Liver (tissue), 9 donors: Measurements from ENCODE around the gene CGNL1. TPM values are rescaled to one million over a fixed set of nuclear protein-coding genes. Genes with fewer than 3 reads are reported as not detected.

Source experiments
- DNase-seq: peaks from one replicate; pipeline ENCODE4 v3.0.0-alpha.2; 2017; ENCODE audit warnings: low spot score
- H3K27ac ChIP-seq, 2 donors: one replicate each; pipeline ENCODE4 v1.7.0; 2013; ENCODE audit warnings: inconsistent platforms in 2 of 2, low read length in 2 of 2, control low read depth in 1 of 2, low read depth in 1 of 2, mild to moderate bottlenecking in 1 of 2
- H3K27me3 ChIP-seq, 4 donors: one replicate each; pipeline versions ENCODE4 v1.6.1 to v1.7.0; 2013; ENCODE audit warnings: low read length in 3 of 4, inconsistent platforms in 1 of 4, mild to moderate bottlenecking in 1 of 4, moderate library complexity in 1 of 4; ENCODE audit not compliant: control insufficient read depth in 4 of 4, insufficient read depth in 4 of 4
- H3K36me3 ChIP-seq, 4 donors: one replicate each; pipeline versions ENCODE4 v1.6.1 to v1.7.0; 2013; ENCODE audit warnings: low read length in 3 of 4, mild to moderate bottlenecking in 3 of 4, low read depth in 1 of 4, moderate library complexity in 1 of 4; ENCODE audit not compliant: control insufficient read depth in 4 of 4, insufficient read depth in 3 of 4
- H3K4me1 ChIP-seq, 4 donors: one replicate each; pipeline versions ENCODE4 v1.6.1 to v1.7.0; 2013; ENCODE audit warnings: low read length in 3 of 4, mild to moderate bottlenecking in 3 of 4, moderate library complexity in 1 of 4; ENCODE audit not compliant: control insufficient read depth in 4 of 4, insufficient read depth in 4 of 4
- H3K4me3 ChIP-seq, 3 donors: one replicate each; pipeline versions ENCODE4 v1.6.1 to v1.7.0; 2013; ENCODE audit warnings: low read length in 3 of 3, control low read depth in 1 of 3, low read depth in 1 of 3, mild to moderate bottlenecking in 1 of 3
- H3K9ac ChIP-seq, 2 donors: one replicate each; pipeline ENCODE4 v1.7.0; 2013; ENCODE audit warnings: low read length in 2 of 2, mild to moderate bottlenecking in 2 of 2, moderate library complexity in 2 of 2, control low read depth in 1 of 2, low read depth in 1 of 2
- H3K9me3 ChIP-seq, 4 donors: one replicate each; pipeline versions ENCODE4 v1.6.1 to v1.7.0; 2013; ENCODE audit warnings: low read length in 3 of 4; ENCODE audit not compliant: control insufficient read depth in 4 of 4
- ATF3 ChIP-seq: IDR thresholded peaks from 2 replicates; pipeline ENCODE4 v1.6.1; 2016; ENCODE audit warnings: antibody characterized with exemption
- CTCF ChIP-seq: fragments of 150-350 bp; IDR thresholded peaks from 2 replicates; pipeline ENCODE4 v1.5.1; 2017; ENCODE audit warnings: improper control_type of control experiment, low read depth, low read length; ENCODE audit not compliant: missing input control
- EGR1 ChIP-seq, 2 donors: IDR thresholded peaks; 2 replicates each; pipeline ENCODE4 v1.6.1; 2016 to 2018; ENCODE audit warnings: antibody characterized with exemption in 2 of 2, low read depth in 2 of 2
- FOXA1 ChIP-seq: IDR thresholded peaks from 2 replicates; pipeline ENCODE4 v1.6.1; 2016; ENCODE audit warnings: antibody characterized with exemption
- FOXA2 ChIP-seq: IDR thresholded peaks from 2 replicates; pipeline ENCODE4 v1.6.1; 2016; ENCODE audit warnings: antibody characterized with exemption
- GABPA ChIP-seq, 2 donors: IDR thresholded peaks in 1 of 2; conservative IDR thresholded peaks in 1 of 2; 2 replicates each; pipeline ENCODE4 v1.6.1; 2016; ENCODE audit warnings: antibody characterized with exemption in 2 of 2, mild to moderate bottlenecking in 1 of 2, moderate library complexity in 1 of 2
- HNF4A ChIP-seq, 2 donors: conservative IDR thresholded peaks; 2 replicates each; pipeline ENCODE4 v1.6.1; 2016; ENCODE audit warnings: antibody characterized with exemption in 2 of 2, mild to moderate bottlenecking in 2 of 2
- HNF4G ChIP-seq: IDR thresholded peaks from 2 replicates; pipeline ENCODE4 v1.6.1; 2016; ENCODE audit warnings: antibody characterized with exemption
- JUND ChIP-seq, 2 donors: IDR thresholded peaks; 2 replicates each; pipeline ENCODE4 v1.6.1; 2016; ENCODE audit warnings: antibody characterized with exemption in 2 of 2
- MAX ChIP-seq: IDR thresholded peaks from 2 replicates; pipeline ENCODE4 v1.6.1; 2016; ENCODE audit warnings: antibody characterized with exemption
- NR2F2 ChIP-seq: IDR thresholded peaks from 2 replicates; pipeline ENCODE4 v1.6.1; 2016; ENCODE audit warnings: antibody characterized with exemption
- RAD21 ChIP-seq, 2 donors: IDR thresholded peaks; 2 replicates each; pipeline ENCODE4 v1.6.1; 2016; ENCODE audit warnings: antibody characterized with exemption in 2 of 2, mild to moderate bottlenecking in 2 of 2
- REST ChIP-seq: IDR thresholded peaks from 2 replicates; pipeline ENCODE4 v1.6.1; 2016; ENCODE audit warnings: antibody characterized with exemption, mild to moderate bottlenecking
- RXRA ChIP-seq, 2 donors: IDR thresholded peaks; 2 replicates each; pipeline ENCODE4 v1.6.1; 2017 to 2018; ENCODE audit warnings: antibody characterized with exemption in 2 of 2, mild to moderate bottlenecking in 1 of 2
- SP1 ChIP-seq: IDR thresholded peaks from 2 replicates; pipeline ENCODE4 v1.6.1; 2018; ENCODE audit warnings: antibody characterized with exemption, mild to moderate bottlenecking
- TAF1 ChIP-seq: conservative IDR thresholded peaks from 2 replicates; pipeline ENCODE4 v1.6.1; 2016; ENCODE audit warnings: antibody characterized with exemption, mild to moderate bottlenecking
- YY1 ChIP-seq: IDR thresholded peaks from 2 replicates; pipeline ENCODE4 v1.6.1; 2016; ENCODE audit warnings: antibody characterized with exemption, mild to moderate bottlenecking
- ZBTB33 ChIP-seq: IDR thresholded peaks from 2 replicates; pipeline ENCODE4 v1.6.1; 2016; ENCODE audit warnings: antibody characterized with exemption
- WGBS: extraction: QIAGEN DNeasy Blood & Tissue Kit; methylation state at CpG from one replicate; pipeline ENCODE4 v1.1.7; 2013; 5-methylcytosine and 5-hydroxymethylcytosine counted together
- polyA plus RNA-seq, 2 donors: library from polyadenylated mRNA; stranded (reverse) in 1 of 2; unstranded in 1 of 2; fragments of 200-250 nt in 1 of 2; fragments of >200 nt in 1 of 2; fragmentation: Nextera tagmentation in 1 of 2; extraction: Ambion mirVana in 1 of 2; gene quantifications; one replicate each; pipeline versions ENCODE4 v1.2.1 to v1.2.3, GENCODE V29; 2013 to 2015
- total RNA-seq, 2 donors: library from RNA; depleted of rRNA; stranded (reverse); fragments of >200 nt; gene quantifications; one replicate each; pipeline ENCODE4 v1.2.3, GENCODE V29; 2014
- donor health status: healthy.
- donor health status: healthy.
- donor health status: healthy.
- donor health status: healthy.
- donor health status: healthy.

Gene CGNL1
- total and polyA plus RNA-seq, 4 donors = 12.0 to 31.9 (median 16.1) TPM

GRCh38 chr15:57455929-57456328 lies 79.6 kb downstream of the CGNL1 start:
- H3K36me3 ChIP-seq = peaks cover 4 to 75% (median 61%) of the 10 kb centered on the region in 4 donors
- no peak overlapping the region for H3K9ac ChIP-seq
- no peak overlapping the region for H3K4me3 ChIP-seq
- no peak for TF ChIP-seq JUND (IDR thresholded peaks at IDR 0.05)
- no peak for TF ChIP-seq GABPA (IDR thresholded peaks at IDR 0.05 in 1 of 2, conservative IDR thresholded peaks at IDR 0.05 in 1 of 2)
- TF ChIP-seq HNF4A (conservative IDR thresholded peaks at IDR 0.05) = no peak
- TF ChIP-seq TAF1 = no peak
- TF ChIP-seq CTCF = no peak
- no peak for TF ChIP-seq MAX
- no peak for TF ChIP-seq RAD21 (IDR thresholded peaks at IDR 0.05)
- no peak for TF ChIP-seq YY1
- no peak for TF ChIP-seq NR2F2
- no peak for TF ChIP-seq ATF3
- no peak for TF ChIP-seq HNF4G
- TF ChIP-seq SP1 = no peak
- H3K27me3 ChIP-seq = no peaks in the 10 kb centered on the region
- H3K4me1 ChIP-seq = peaks cover 0 to 3% (median 0%) of the 10 kb centered on the region in 4 donors
- DNase-seq = no peak
- H3K27ac ChIP-seq = no peak overlapping the region
- no peaks in the 10 kb centered on the region for H3K9me3 ChIP-seq
- 88% methylated on average over 2 of the region's 2 CpGs for WGBS

GRCh38 chr15:57456559-57456958 lies 80.3 kb downstream of the CGNL1 start:
- DNase-seq = no peak
- TF ChIP-seq HNF4G = no peak
- TF ChIP-seq YY1 = no peak
- no peak for TF ChIP-seq ZBTB33
- no peak for TF ChIP-seq CTCF
- TF ChIP-seq FOXA2 = no peak
- no peak for TF ChIP-seq ATF3
- TF ChIP-seq TAF1 = no peak
- TF ChIP-seq REST = no peak
- TF ChIP-seq JUND (IDR thresholded peaks at IDR 0.05) = no peak
- no peak for TF ChIP-seq RXRA (IDR thresholded peaks at IDR 0.05)
- TF ChIP-seq FOXA1 = no peak
- TF ChIP-seq MAX = no peak
- no peak for TF ChIP-seq HNF4A (conservative IDR thresholded peaks at IDR 0.05)
- TF ChIP-seq SP1 = no peak
- TF ChIP-seq RAD21 (IDR thresholded peaks at IDR 0.05) = no peak
- TF ChIP-seq GABPA (IDR thresholded peaks at IDR 0.05 in 1 of 2, conservative IDR thresholded peaks at IDR 0.05 in 1 of 2) = no peak
- TF ChIP-seq NR2F2 = no peak
- no peak for TF ChIP-seq EGR1 (IDR thresholded peaks at IDR 0.05; ENCODE audit: low read depth in 2 of 2)
- WGBS = 93% methylated on average over 4 of the region's 4 CpGs
- Histone ChIP-seq H3K27me3 (no peaks in the 10 kb centered on the region), H3K36me3 (peaks cover 4 to 78% (median 64%) of the 10 kb centered on the region in 4 donors), H3K9ac (no peak overlapping the region), H3K9me3 (no peaks in the 10 kb centered on the region), H3K4me3 (no peak overlapping the region), H3K4me1 (peaks cover 0 to 3% (median 0%) of the 10 kb centered on the region in 4 donors), H3K27ac (no peak overlapping the region)
